ENCODE results near the gene CFAP46.
"Not testable (repeated sequence)": the region's sequence is repeated elsewhere in the genome, so short reads cannot be mapped to it uniquely, and the experiment has no call there.

Gene CFAP46

DNA sequence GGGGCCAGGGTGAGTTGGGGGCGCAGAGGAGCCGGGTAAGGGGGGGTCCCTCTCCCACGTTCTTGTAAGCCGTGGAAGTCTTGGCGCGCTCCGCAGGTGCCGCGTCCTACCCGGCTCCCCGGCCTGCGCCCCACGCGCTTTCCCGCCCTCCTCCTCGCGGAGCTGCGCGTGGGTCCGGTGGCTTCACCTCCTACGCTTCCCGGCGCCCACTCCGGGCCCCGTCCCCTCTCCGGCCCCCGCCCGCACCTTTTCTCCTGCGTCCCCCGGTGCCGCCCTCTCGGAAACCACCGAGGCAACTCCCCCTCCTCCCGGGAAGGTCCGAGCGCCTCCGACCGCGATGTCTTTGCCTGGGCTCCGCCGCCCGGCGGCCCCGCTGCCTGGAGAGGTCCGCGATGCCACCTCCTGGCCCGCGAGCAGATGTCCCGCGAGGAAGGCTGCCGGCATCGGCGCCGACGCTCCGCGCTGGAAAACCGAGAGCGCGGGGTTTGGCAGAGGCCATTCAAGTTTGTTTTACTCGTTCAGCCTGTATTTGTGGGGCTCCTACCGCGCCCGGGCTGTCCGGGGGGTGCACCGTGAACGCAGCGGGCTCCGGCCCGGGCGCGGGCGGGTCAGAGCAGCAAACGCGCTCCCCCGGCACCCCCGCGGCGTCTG, 154.1 kb downstream of the CFAP46 start:
- no peak for DNase-seq (ENCODE audit: low read depth)

DNA sequence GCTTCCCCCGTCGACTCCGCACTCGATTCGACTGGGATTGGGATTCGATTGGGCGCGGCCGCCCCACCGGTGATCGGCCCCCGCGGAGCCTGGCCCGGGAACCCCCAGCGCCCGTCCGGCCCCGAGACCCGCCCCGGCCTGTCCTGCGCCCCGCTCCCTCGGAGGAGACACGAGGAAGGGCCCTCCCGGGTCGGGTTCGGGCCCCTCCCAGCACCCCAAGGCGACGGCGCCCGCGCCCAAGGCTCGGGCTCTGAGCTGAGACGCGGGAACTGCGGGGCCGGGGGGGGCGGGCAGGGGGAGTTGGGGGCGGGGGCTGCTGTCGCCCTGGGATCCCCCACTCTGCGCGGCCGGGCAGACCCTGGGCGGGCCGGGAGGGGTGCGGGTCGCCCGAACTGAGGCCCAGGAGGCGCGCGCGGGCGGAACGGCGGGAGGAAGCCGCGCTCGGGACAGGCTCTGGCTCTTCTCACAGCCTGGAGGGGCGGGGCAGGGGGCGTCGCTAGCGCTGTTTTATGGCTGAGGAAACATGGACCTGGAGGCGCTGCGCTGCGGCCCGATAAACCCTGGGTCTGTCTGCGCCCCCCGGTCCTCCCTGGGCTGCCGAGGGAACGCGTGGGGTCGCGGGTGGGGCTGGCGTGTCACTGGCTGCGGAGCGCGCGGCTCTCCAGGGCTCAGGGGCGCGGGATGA, 154.7 kb downstream of the CFAP46 start:
- DNase-seq (ENCODE audit: low read depth), result no peak

DNA sequence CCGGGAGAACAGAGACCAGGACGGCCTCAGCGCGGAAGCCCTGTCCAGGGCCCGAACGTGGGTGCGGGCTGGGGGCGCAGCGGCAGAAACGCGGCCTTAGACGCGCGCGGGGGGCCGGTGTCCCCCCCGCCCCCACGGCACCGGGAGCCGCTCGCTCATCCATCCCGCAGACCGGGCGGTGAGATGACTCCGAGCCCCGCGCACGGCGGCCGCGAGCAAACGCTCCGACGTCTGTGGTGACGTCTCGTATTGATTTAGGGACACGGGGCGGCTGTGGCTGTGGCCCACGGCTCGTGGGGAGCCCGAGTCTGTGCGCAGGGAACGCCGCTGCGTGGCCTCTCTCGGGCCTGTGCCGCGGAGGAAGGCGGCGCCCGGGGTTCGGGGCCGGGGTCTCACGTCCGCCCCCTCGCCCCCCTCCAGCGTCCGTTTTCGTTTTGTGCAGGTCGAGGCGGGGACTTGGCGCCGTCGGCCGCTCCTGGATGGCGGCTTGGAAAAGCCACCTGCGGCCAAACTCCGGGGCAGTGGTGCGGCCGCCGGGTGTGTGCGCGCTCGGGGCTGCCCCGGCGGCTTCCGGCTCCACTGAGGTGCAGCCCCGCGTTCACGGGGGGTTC, 155.4 kb downstream of the CFAP46 start:
- DNase-seq (ENCODE audit: low read depth), result no peak

DNA sequence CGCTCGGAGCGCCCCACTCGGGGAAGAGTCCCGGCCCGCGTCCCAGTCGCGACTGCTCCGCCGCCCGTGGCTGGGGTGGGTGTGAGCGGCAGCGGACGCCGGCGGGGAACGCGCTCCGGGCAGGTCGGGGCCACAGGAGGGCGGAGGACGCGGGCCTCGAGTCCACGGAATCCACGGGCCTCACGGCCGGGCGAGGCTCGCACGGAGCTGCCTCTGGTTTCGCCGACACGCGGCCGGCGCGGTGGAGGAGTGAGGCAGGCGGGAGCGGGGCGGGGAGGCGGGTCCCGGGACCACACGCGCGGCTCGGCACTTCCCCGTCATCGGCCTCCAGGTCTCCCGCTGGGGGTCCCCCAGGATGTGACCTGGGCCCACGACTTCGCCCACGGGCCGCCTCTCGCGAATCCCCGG, 155.9 kb downstream of the CFAP46 start:
- DNase-seq (ENCODE audit: low read depth), result no peak

DNA sequence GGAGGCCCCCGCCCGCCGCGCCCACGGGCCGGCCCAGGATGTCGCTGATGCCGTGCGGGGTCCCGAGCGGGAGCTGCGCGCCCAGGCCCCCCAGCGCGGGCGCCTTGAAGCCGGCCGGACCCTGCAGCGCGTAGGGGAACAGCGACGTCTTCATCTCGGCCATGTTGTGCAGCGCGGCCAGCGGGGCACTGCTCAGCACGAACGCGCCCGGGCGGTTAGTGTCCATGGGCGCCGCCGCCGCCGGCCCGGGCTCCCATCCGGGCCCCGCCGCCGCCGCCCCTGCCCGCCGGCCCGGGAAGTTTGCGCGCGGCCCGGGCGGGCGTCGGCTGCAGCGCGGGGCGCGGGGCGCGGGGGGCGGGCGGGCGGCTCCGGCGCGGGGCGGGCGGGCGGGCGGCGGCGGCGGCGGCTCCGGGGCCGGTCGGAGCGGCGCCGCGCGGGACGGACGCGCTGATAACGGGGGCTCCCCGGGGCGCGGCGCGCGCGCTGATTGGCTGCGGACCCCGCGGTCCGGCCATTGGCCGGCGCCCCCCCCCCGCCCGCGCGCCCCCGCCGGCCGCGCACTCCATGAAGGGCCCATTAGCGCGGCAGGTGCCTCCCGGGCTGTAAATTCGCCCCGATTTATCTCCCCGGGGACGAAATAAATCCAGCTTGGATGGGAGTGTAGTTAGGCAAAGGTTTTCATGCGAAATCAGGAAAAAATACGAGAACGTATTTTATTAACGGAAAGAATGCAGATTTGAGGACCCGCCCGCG, 156.5 kb downstream of the CFAP46 start, which contains the start of gene NKX6-2:
Gene NKX6-2 (minus strand): TSS at position 425 of the 753 bp plus-strand sequence. CDS start 199 bp downstream, at position 226.
- no peak for DNase-seq (ENCODE audit: low read depth)

- DNase-seq (ENCODE audit: low read depth), result no peak
Measured at GRCh38 chr10:132784866-132785722, 157.3 kb downstream of the CFAP46 start.

DNA sequence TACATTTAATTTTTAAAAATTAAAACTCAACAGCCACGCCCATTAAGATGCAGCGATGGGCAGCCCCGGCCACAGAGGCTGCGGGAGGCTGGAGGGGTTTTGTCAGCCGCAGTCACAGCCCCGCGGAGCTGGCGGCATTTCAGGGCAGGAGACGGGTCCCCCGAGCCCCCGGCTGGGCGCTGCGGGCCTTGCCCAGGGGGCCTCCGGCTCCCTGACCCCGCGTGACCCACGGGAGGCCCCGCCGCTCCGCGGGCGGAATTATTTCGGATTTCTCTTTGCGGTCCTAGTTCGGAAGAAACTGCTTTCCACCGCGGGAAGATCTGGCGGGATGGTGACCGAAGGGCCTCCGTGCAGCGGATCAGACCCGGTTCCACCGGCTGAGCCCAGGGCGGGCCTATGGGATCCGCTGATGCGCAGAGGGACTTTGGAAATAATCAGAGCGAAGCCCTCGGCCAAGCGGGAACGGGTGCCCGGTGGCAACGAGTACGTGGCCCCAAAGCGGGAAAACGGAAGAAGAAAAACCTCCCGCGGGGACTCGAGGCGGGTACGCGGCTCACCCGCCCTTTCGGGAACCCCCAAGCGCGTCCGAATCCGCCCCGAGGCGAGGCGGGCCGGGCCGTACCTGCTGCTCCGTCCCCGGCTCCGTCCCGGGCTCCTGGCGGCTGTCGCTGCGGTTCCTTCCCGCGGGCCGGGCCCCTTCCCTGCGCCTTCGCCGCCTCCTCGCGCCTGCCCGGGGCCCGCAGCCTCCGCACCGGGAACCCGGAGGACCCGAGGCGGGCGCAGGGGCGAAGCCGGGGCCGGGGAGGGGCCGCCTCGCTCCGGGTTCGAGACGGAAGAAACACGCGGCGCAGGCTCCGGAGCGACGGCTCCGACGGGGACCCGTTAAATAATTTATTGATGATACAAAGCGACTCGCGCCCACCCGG, 158.2 kb downstream of the CFAP46 start:
- no peak for DNase-seq (ENCODE audit: low read depth)

GRCh38 chr10:132783165-132783939, 159.0 kb downstream of the CFAP46 start:
- no peak for DNase-seq (ENCODE audit: low read depth)

GRCh38 chr10:132781556-132781955, 160.8 kb downstream of the CFAP46 start:
- no peak for DNase-seq (ENCODE audit: low read depth)

GRCh38 chr10:132780356-132780755, 162.0 kb downstream of the CFAP46 start:
- DNase-seq (ENCODE audit: low read depth), result no peak

- no peak for DNase-seq (ENCODE audit: low read depth)
Measured at GRCh38 chr10:132779549-132780294, 162.6 kb downstream of the CFAP46 start.

DNA sequence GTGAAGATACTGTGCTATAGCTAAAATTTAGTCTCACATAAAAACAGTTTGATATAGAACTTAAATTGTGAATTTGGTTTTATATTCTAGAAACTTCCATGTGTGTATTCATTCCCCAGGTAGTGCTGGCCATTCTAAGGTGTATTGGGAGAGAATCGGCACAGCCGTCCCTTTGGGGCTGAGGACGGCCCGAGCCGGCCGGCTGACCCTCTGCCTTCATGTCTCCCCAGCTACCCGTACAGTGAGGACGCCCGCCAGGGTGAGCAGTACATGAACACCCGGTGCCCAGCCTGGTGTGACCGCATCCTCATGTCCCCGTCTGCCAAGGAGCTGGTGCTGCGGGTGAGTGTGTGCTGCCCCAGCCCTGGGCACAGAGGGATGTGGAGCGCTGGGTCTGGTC, 164.9 kb downstream of the CFAP46 start:
- DNase-seq (ENCODE audit: low read depth), result no peak

GRCh38 chr10:132776821-132777220, 165.5 kb downstream of the CFAP46 start:
- no peak for DNase-seq (ENCODE audit: low read depth)

- DNase-seq (ENCODE audit: low read depth), result no peak
Measured at GRCh38 chr10:132776186-132776585, 166.2 kb downstream of the CFAP46 start.

DNA sequence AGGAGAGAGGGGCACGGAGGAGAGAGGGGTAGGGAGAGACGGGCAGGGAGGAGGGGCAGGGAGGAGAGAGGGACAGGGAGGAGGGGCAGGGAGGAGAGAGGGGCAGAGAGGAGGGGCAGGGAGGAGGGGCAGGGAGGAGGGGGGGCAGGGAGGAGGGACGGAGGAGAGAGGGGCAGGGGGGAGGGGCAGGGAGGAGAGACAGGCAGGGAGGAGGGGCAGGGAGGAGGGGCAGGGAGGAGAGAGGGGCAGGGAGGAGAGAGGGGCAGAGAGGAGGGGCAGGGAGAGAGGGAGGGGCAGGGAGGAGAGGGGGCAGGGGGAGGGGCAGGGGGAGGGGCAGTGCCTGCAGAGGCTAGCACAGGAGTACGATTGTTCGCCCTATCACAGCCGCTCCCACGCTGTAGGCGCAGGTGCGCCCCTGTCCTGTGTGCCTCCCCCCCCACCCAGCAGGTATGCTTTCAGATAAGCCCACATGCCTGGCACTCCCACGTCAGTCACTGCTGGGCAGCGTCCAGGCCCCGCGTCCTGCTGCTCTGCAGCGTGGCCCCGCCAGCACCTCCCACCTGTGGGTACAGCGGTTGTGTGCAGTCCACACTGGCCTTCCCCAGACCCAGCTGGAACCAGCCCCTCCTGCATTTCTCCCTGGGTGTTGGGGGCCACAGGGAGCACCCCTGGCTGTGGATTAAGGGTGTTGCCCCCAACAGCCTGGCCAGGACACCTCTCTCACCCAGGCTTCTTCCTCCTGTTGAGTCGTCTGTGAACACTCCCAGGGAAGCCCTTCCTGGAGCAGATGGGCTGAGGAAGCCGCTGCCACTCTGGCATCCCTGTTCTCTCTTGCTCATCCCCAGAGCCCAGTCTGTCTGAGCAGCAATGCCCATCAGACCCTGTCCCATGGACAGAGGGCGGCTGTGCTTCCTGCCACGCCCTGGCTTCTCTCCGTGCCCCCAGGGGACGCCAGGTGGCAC, 167.2 kb downstream of the CFAP46 start:
- no peak for DNase-seq (ENCODE audit: low read depth)

- no peak for DNase-seq (ENCODE audit: low read depth)
Measured at GRCh38 chr10:132774181-132774901, 168.0 kb downstream of the CFAP46 start.

DNA sequence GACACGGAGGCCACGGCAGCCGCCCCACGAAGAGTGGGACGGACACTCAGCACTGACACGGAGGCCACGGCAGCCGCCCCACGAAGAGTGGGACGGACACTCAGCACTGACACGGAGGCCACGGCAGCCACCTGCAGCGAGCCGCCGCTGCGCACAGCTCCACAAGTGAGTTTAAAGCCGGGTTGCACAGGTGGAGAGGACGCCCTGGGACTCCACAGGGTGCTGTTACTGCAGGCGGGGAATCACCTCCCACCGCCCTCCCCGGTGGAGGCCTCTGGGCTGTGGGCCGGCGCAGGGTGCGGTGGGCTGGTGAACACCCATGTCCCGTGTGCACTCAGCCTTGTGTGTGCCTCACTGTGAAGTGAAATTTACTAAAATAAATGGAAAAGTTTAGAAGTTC, 169.6 kb downstream of the CFAP46 start:
- not testable (repeated sequence) for DNase-seq (ENCODE audit: low read depth)

Measured in CMK (cell line).